DOHH2 (cell line): Measurements from ENCODE around the gene CTPS1.
A peak's percentile ranks its signal among the peaks of the same experiment; 100 is the strongest.

Source experiments
- H3F3A ChIP-seq: fragments of 200-600 bp; sonication (generic), shearing (Covaris generic); 2 replicates; pipeline ENCODE4 v1.6.0; 2016; ENCODE audit warnings: antibody characterized with exemption, mild to moderate bottlenecking; ENCODE audit not compliant: control insufficient read depth, insufficient read depth
- H3K27ac ChIP-seq: fragments of 200-600 bp; sonication (generic); 2 replicates; pipeline ENCODE4 v1.5.1; 2014; ENCODE audit warnings: low read depth, mild to moderate bottlenecking, low read length, moderate library complexity
- H3K27me3 ChIP-seq: fragments of 200-600 bp; sonication (generic); 2 replicates; pipeline ENCODE4 v1.6.1; 2014; ENCODE audit warnings: mild to moderate bottlenecking, low read length, mixed read lengths; ENCODE audit not compliant: control insufficient read depth
- H3K36me3 ChIP-seq: fragments of 200-600 bp; sonication (generic); 2 replicates; pipeline ENCODE4 v1.6.1; 2014; ENCODE audit warnings: mild to moderate bottlenecking, low read length, moderate library complexity, mixed read lengths; ENCODE audit not compliant: control insufficient read depth
- H3K4me1 ChIP-seq: fragments of 200-600 bp; sonication (generic); 2 replicates; pipeline ENCODE4 v1.6.1; 2014; ENCODE audit warnings: mild to moderate bottlenecking, low read length, mixed read lengths; ENCODE audit not compliant: control insufficient read depth
- H3K4me2 ChIP-seq: fragments of 200-600 bp; sonication (generic); 2 replicates; pipeline ENCODE4 v1.6.0; 2014; ENCODE audit warnings: mild to moderate bottlenecking, low read length, moderate library complexity
- H3K4me3 ChIP-seq: fragments of 200-600 bp; sonication (generic); 2 replicates; pipeline ENCODE4 v1.5.1; 2014; ENCODE audit warnings: mild to moderate bottlenecking, low read length, mixed read lengths
- H3K79me2 ChIP-seq: fragments of 200-600 bp; sonication (generic); 2 replicates; pipeline ENCODE4 v1.6.1; 2014; ENCODE audit warnings: mild to moderate bottlenecking, low read length, mixed read lengths; ENCODE audit not compliant: control insufficient read depth
- H3K9me2 ChIP-seq: fragments of 200-600 bp; sonication (generic); replicated peaks from 2 replicates; pipeline ENCODE4 v1.6.1; 2014; ENCODE audit warnings: mild to moderate bottlenecking, low read length, mixed read lengths; ENCODE audit not compliant: control insufficient read depth
- H3K9me3 ChIP-seq: fragments of 200-600 bp; sonication (generic); 2 replicates; pipeline ENCODE4 v1.6.1; 2014; ENCODE audit warnings: antibody characterized with exemption, low read length, mixed read lengths; ENCODE audit not compliant: control insufficient read depth, insufficient read depth
- H4K20me1 ChIP-seq: fragments of 200-600 bp; sonication (generic); 2 replicates; pipeline ENCODE4 v1.6.0; 2014; ENCODE audit warnings: low read depth, mild to moderate bottlenecking, antibody characterized with exemption, low read length, moderate library complexity; ENCODE audit not compliant: control insufficient read depth, insufficient read depth
- EZH2phosphoT487 ChIP-seq: fragments of 200-600 bp; sonication (generic); IDR thresholded peaks from 2 replicates; pipeline ENCODE4 v1.6.1; 2017; ENCODE audit warnings: borderline replicate concordance, mild to moderate bottlenecking, antibody characterized with exemption, low read length, moderate library complexity, mixed read lengths
- TF ChIP-seq, protein P1 (sequence below): fragments of 200-600 bp; sonication (generic); IDR thresholded peaks from one replicate; pipeline ENCODE4 v1.5.1; 2014; ENCODE audit warnings: antibody characterized with exemption, mild to moderate bottlenecking, low read depth, low read length; ENCODE audit not compliant: poor library complexity, severe bottlenecking

Gene CTPS1

DNA sequence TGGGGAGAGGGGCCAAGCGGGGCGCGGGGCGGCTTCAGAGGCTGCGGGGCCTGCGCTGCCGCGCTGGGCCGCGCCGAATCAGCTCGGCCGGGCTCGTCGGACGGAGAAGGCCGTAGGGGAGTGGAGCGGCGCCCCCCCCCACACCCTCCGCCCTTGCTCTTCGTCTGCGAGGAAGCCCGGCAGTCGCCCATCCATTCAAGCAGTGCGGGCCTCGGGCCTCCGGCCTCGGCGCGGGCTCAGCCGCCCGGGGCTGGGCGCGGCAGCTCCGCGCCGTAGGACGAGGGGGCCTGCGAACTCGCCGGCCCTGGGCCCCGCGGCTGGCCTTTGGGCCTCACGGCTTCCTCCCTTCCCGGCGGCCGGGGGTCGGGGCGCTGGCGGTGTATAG is 564 bp downstream of the CTPS1 start:
- Histone ChIP-seq H3K4me3 (peak overlapping the region; percentile 87), H3K4me2 (peak overlapping the region; percentile 86), H3K27me3 (no peaks in the 10 kb centered on the region), H3F3A (no peaks in the 10 kb centered on the region), H3K4me1 (peaks cover 30% of the 10 kb centered on the region), H4K20me1 (peaks cover 27% of the 10 kb centered on the region; the same call in 1 of the 2 replicates), H3K9me2 (no peaks in the 10 kb centered on the region), H3K9me3 (no peaks in the 10 kb centered on the region), H3K79me2 (peaks cover 58% of the 10 kb centered on the region), H3K27ac (peak overlapping the region; percentile 81), H3K36me3 (peaks cover 51% of the 10 kb centered on the region)
- TF ChIP-seq EZH2phosphoT487 = no peak
- TF ChIP-seq, protein P1, sequence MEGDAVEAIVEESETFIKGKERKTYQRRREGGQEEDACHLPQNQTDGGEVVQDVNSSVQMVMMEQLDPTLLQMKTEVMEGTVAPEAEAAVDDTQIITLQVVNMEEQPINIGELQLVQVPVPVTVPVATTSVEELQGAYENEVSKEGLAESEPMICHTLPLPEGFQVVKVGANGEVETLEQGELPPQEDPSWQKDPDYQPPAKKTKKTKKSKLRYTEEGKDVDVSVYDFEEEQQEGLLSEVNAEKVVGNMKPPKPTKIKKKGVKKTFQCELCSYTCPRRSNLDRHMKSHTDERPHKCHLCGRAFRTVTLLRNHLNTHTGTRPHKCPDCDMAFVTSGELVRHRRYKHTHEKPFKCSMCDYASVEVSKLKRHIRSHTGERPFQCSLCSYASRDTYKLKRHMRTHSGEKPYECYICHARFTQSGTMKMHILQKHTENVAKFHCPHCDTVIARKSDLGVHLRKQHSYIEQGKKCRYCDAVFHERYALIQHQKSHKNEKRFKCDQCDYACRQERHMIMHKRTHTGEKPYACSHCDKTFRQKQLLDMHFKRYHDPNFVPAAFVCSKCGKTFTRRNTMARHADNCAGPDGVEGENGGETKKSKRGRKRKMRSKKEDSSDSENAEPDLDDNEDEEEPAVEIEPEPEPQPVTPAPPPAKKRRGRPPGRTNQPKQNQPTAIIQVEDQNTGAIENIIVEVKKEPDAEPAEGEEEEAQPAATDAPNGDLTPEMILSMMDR = no peak

DNA sequence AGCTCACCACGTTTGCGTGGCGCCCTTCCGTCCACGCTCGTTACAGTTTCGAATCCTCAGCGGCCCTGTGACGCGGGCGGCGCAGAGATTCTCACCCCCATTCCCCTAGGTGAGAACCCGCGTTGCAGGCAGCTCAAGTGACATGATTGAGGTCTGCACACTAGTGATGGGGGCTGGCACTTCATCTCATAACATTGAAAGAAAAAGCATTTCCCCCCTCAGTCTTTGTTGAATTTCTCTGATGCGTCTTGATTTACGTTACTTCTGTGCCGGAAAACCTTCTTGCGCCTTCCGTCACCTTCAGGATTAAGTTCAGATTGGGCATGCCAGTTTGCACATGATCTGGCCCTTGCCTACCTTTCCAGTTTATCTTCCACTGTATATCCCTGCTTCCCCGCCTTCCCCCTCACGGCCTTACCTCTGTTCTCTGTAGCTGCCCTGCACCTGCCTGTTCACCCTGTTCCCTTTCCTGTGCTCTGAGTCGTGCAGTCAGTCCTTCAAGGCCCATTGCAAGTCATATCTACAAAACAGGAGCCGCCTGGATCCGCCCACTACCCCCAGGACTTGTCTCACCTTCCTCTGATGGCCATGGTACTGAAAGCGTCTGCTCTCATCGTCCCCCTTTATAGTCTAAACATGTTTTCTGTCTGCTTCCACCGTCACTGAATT is 1.1 kb downstream of the CTPS1 start:
- peaks cover 30% of the 10 kb centered on the region for H3K4me1 ChIP-seq

DNA sequence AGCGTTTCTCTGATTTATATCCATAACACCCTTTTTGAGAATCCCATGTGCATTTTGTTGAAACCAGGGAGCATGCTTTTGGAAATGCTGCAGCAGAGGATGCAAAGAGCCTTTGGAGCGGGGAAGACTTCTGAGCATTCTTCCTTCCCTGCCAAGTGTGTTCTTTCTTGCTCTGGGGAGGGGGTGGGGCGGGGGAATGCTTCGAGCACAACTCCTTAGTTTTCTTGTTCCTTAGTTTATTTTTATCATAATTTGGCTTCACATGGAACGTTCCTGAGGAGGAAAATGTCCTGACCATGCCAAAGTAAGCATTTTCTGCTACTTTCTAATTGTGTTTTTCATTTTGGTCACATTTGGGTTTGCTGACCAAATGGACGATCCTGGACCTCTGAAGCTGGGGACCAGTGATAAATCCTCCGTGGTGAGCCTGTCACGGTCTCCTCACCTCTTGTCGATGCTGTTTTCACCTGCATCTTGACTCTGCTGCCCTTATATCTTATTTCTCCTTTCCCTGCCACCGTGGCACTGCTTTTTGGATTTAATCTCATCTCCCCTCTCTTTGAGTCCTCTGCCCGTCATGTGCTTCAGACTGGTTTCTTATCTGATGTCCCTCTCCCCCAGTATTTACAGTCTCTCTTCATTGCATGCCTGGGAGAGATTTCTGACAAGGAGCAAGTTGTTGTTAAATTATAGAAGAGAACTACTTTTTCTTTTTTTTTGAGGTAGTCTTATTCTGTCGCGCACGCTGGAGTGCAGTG is 2.4 kb downstream of the CTPS1 start:
- Histone ChIP-seq H3K4me1 (peaks cover 30% of the 10 kb centered on the region), H3K4me3 (peak overlapping the region; percentile 87), H3K4me2 (peak overlapping the region; percentile 86), H3K27me3 (no peaks in the 10 kb centered on the region), H3K9me3 (no peaks in the 10 kb centered on the region), H3K27ac (no peak overlapping the region), H3K36me3 (peaks cover 69% of the 10 kb centered on the region), H3K79me2 (peaks cover 77% of the 10 kb centered on the region), H4K20me1 (peaks cover 37% of the 10 kb centered on the region; the same call in 1 of the 2 replicates), H3F3A (no peaks in the 10 kb centered on the region), H3K9me2 (no peaks in the 10 kb centered on the region)
- TF ChIP-seq, protein P1 = no peak
- TF ChIP-seq EZH2phosphoT487 = no peak

More for the DNA sequence above, 1.1 kb downstream of the CTPS1 start:
- H3K9me3 ChIP-seq = no peaks in the 10 kb centered on the region
- peak overlapping the region; percentile 87 for H3K4me3 ChIP-seq
- no peaks in the 10 kb centered on the region for H3K27me3 ChIP-seq
- H3K27ac ChIP-seq = peak overlapping the region; percentile 81
- peaks cover 56% of the 10 kb centered on the region for H3K36me3 ChIP-seq
- no peaks in the 10 kb centered on the region for H3K9me2 ChIP-seq
- peaks cover 64% of the 10 kb centered on the region for H3K79me2 ChIP-seq
- peaks cover 31% of the 10 kb centered on the region; the same call in 1 of the 2 replicates for H4K20me1 ChIP-seq
- TF ChIP-seq, protein P1 = no peak
- no peak for TF ChIP-seq EZH2phosphoT487
- peak overlapping the region; percentile 86 for H3K4me2 ChIP-seq
- no peaks in the 10 kb centered on the region for H3F3A ChIP-seq
